Upper lobe of left lung (tissue), 6 donors: ENCODE results near the gene GAMT. TPM values are rescaled to one million over a fixed set of nuclear protein-coding genes. Genes with fewer than 3 reads are reported as not detected.

ENCODE experiments used
- ATAC-seq, 2 donors: fragments of 200-7000 bp; cut with Tn5 transposase; one replicate each; pipeline ENCODE4 v1.9.1; 2022; ENCODE audit warnings: mild to moderate bottlenecking in 2 of 2, moderate library complexity in 2 of 2; ENCODE audit not compliant: low FRiP score in 2 of 2
- DNase-seq, 2 donors: peaks; one replicate each; pipeline ENCODE4 v3.0.0-alpha.2; 2019 to 2020
- H3K27ac ChIP-seq, 4 donors: fragments of 200-600 bp; sonication (generic); one replicate each; pipeline ENCODE4 v1.5.1; 2016 to 2019
- H3K27me3 ChIP-seq, 4 donors: fragments of 200-600 bp; sonication (generic); one replicate each; pipeline ENCODE4 v1.5.1; 2017 to 2019
- H3K36me3 ChIP-seq, 4 donors: fragments of 200-600 bp; sonication (generic); one replicate each; pipeline ENCODE4 v1.5.1; 2016 to 2019
- H3K4me1 ChIP-seq, 4 donors: fragments of 200-600 bp; sonication (generic); one replicate each; pipeline ENCODE4 v1.5.1; 2018 to 2019
- H3K4me3 ChIP-seq, 4 donors: fragments of 200-600 bp; sonication (generic); one replicate each; pipeline ENCODE4 v1.5.1; 2017 to 2019; ENCODE audit warnings: mild to moderate bottlenecking in 2 of 4, moderate library complexity in 1 of 4
- H3K9me3 ChIP-seq, 4 donors: fragments of 200-600 bp; sonication (generic); one replicate each; pipeline ENCODE4 v1.5.1; 2018 to 2019
- EP300 ChIP-seq, 4 donors: sonication (generic); formaldehyde crosslinking; IDR thresholded peaks; one replicate each; pipeline ENCODE4 v1.5.1; 2017; ENCODE audit warnings: antibody characterized with exemption in 4 of 4, control low read depth in 2 of 4
- POLR2A ChIP-seq, 4 donors: fragments of 450-650 bp; IDR thresholded peaks; one replicate each; pipeline ENCODE4 v1.5.1; 2016 to 2017; ENCODE audit warnings: antibody characterized with exemption in 4 of 4, mild to moderate bottlenecking in 2 of 4
- POLR2AphosphoS5 ChIP-seq, 2 donors: sonication (generic); formaldehyde crosslinking; IDR thresholded peaks; one replicate each; pipeline ENCODE4 v1.5.1; 2017; ENCODE audit warnings: antibody characterized with exemption in 2 of 2
- WGBS, 2 donors: methylation state at CpG; one replicate each; pipeline ENCODE4 v1.1.5; 2017 to 2018; 5-methylcytosine and 5-hydroxymethylcytosine counted together
- total RNA-seq, 6 donors: library from RNA; depleted of rRNA in 4 of 6; stranded (reverse); fragments of >200 nt in 4 of 6; gene quantifications; one replicate each; pipeline versions ENCODE4 v1.1.0 to v1.2.1, GENCODE V29; 2016 to 2021
- TF ChIP-seq, protein P1 (sequence below), 6 experiments: fragments of 450-650 bp in 4 of 6; fragments of 200-600 bp in 2 of 6; sonication (generic) in 2 of 6; IDR thresholded peaks; one replicate each; pipeline ENCODE4 v1.5.1; 2016 to 2019; ENCODE audit warnings: antibody characterized with exemption in 6 of 6
- donor health status: DM: no; HTN: no; CAD: no; lungs with moderate emphysema.
- donor health status: DM: no; HTN: yes; CAD: no; lungs with severe emphysema.

The GAMT gene
- total RNA-seq, 6 donors from 2014 or later = 4.0 to 12.1 (median 8.1) TPM

DNA sequence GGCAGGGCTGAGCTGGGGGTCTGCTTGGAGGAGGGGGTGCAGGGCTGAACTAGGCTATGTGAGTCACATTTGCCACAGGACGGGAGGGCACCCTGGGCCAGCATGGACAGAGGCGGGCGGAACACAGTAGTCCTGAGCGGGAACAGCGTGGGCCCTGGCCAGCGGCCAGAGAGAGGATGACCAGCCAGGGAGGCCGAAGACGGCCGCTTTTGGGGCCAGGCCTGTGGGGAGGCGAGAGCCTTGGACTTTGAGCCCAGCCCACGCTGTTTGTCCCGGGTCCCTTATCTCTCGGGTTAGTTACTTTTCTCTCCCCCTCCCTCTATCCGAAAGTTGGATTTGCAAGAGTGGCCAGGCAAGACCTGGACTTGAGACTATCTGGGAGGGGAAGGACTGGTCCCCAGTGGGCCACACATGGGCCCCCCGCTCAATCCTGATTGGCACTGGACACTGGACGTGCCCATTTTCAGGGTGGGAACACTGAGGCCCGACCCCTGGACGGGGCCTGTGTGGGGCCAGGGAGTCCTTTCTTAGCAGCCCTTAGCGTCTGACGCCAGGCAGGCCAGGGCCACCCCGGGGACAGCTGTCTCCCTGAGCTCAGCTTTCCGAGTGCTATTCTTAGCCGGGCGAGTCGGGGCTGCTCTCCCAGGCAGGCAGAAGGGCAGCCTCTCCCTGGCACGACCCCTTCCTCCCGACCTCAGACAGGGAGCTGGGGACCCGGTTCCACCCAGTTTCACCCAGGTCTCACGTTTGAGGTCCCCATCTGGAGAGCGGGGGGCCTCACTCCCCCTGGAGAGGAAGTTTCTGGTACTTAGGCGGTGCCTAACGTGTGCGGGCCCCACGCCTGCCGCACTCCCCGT, 833 bp downstream of the GAMT start:
- WGBS, 2 donors = 51 to 67% methylated on average over 15 to 28 of the region's 36 CpGs
- peaks cover 15 to 43% (median 26%) of the 10 kb centered on the region in 4 donors for H3K4me1 ChIP-seq
- TF ChIP-seq POLR2AphosphoS5 (IDR thresholded peaks at IDR 0.05) (no peak), POLR2A (IDR thresholded peaks at IDR 0.05) (no peak), EP300 (IDR thresholded peaks at IDR 0.05) (no peak)
- TF ChIP-seq, protein P1, sequence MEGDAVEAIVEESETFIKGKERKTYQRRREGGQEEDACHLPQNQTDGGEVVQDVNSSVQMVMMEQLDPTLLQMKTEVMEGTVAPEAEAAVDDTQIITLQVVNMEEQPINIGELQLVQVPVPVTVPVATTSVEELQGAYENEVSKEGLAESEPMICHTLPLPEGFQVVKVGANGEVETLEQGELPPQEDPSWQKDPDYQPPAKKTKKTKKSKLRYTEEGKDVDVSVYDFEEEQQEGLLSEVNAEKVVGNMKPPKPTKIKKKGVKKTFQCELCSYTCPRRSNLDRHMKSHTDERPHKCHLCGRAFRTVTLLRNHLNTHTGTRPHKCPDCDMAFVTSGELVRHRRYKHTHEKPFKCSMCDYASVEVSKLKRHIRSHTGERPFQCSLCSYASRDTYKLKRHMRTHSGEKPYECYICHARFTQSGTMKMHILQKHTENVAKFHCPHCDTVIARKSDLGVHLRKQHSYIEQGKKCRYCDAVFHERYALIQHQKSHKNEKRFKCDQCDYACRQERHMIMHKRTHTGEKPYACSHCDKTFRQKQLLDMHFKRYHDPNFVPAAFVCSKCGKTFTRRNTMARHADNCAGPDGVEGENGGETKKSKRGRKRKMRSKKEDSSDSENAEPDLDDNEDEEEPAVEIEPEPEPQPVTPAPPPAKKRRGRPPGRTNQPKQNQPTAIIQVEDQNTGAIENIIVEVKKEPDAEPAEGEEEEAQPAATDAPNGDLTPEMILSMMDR (IDR thresholded peaks at IDR 0.05) = no peak

DNA sequence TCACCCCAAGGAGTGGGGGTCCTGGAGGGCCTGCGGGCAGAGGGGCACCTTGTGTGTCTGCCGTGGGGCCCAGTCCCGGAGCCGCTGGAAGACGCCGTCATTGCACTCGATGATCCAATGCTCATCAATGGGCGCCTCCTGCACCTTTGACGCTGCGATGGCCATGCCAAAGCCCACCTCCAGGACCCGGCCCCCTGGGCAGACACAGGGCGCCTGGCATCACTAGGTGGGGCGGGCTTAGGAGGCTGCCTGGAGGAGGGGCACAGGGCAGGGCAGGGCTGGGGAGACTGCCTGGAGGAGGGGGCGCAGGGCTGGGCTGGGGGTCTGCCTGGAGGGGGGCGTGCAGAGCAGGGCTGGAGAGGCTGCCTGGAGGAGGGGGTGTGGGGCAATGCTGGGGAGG, 1.6 kb downstream of the GAMT start:
- TF ChIP-seq, protein P1 (IDR thresholded peaks at IDR 0.05) = no peak
- no peak for TF ChIP-seq EP300 (IDR thresholded peaks at IDR 0.05)
- TF ChIP-seq POLR2A (IDR thresholded peaks at IDR 0.05) = no peak
- TF ChIP-seq POLR2AphosphoS5 (IDR thresholded peaks at IDR 0.05) = no peak
- no peak overlapping the region for H3K27ac ChIP-seq
- peak in 1 of 2 donors; percentile 71 for DNase-seq
- ATAC-seq = no peak
- H3K36me3 ChIP-seq = peaks cover 0 to 7% (median 3%) of the 10 kb centered on the region in 4 donors
- H3K9me3 ChIP-seq = no peaks in the 10 kb centered on the region
- peaks cover 15 to 43% (median 26%) of the 10 kb centered on the region in 4 donors for H3K4me1 ChIP-seq
- 98% methylated on average over 12 of the region's 15 CpGs; no CpG with 5 or more reads in 1 of the 2 donors for WGBS, 2 donors
- H3K4me3 ChIP-seq = no peak overlapping the region
- peaks cover 0 to 16% (median 6%) of the 10 kb centered on the region in 4 donors for H3K27me3 ChIP-seq

More for the DNA sequence above, 833 bp downstream of the GAMT start:
- DNase-seq (peak in 1 of 2 donors; percentile 84), ATAC-seq (peak; percentile 5 to 40)
- Histone ChIP-seq H3K4me3 (peak overlapping the region; percentile 54 to 66 (median 61)), H3K27me3 (peaks cover 0 to 16% (median 6%) of the 10 kb centered on the region in 4 donors), H3K36me3 (peaks cover 0 to under 1% (median 0%) of the 10 kb centered on the region in 4 donors), H3K27ac (peak overlapping the region in 1 of 4 donors; percentile 43), H3K9me3 (no peaks in the 10 kb centered on the region)

DNA sequence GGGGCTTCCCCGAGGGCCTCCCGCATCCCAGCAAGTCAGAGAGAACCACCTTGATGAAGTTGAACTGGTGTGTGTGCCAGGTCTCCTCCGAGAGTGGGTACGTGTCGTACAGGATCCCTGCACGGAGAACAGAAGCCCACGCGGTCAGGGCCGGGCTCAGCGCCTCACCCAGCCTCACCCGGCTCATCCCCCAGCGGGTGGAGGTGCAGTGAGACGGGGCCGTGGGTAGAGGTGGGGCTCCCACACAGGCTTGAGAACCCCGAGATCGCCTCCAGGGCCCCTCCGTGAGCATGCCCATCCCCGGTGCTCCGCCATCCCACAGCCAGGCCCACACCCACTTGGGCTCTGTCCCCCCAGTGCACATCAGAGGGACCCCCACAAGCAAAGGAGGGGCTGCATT, 2.3 kb downstream of the GAMT start:
- H3K4me1 ChIP-seq = peaks cover 15 to 43% (median 26%) of the 10 kb centered on the region in 4 donors
- H3K4me3 ChIP-seq = no peak overlapping the region

DNA sequence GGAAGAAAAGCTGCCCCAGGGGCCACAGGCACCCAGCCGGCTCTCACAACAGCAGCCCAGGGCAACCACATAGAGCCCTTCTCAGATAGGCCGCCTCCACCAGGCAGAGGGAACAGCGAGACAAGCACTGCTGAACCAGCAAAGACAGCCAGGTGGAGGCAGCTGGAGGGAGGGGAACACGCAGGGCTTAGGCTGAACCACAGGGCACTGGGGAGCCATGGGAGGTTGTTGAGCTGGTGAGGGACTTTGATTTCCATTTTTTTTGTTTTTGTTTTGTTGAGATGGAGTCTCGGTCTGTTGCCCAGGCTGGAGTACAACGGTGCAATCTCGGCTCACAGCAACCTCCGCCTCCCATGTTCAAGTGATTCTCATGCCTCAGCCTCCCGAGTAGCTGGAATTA, 3.5 kb downstream of the GAMT start:
- H3K4me1 ChIP-seq = peaks cover 15 to 42% (median 26%) of the 10 kb centered on the region in 4 donors
- TF ChIP-seq POLR2AphosphoS5 (IDR thresholded peaks at IDR 0.05) (no peak), POLR2A (IDR thresholded peaks at IDR 0.05) (no peak)
- ATAC-seq = no peak

More for the DNA sequence above, 2.3 kb downstream of the GAMT start:
- H3K36me3 ChIP-seq = peaks cover 0 to 13% (median 7%) of the 10 kb centered on the region in 4 donors
- peaks cover 0 to 16% (median 6%) of the 10 kb centered on the region in 4 donors for H3K27me3 ChIP-seq
- H3K27ac ChIP-seq = no peak overlapping the region
- ATAC-seq (no peak), DNase-seq (peak in 1 of 2 donors; percentile 77)
- WGBS, 2 donors = 88 to 92% methylated on average over 12 to 19 of the region's 19 CpGs
- no peaks in the 10 kb centered on the region for H3K9me3 ChIP-seq
- no peak for TF ChIP-seq EP300 (IDR thresholded peaks at IDR 0.05)
- TF ChIP-seq POLR2AphosphoS5 (IDR thresholded peaks at IDR 0.05) = no peak
- TF ChIP-seq, protein P1 (IDR thresholded peaks at IDR 0.05) = no peak
- no peak for TF ChIP-seq POLR2A (IDR thresholded peaks at IDR 0.05)

More for the DNA sequence above, 3.5 kb downstream of the GAMT start:
- Histone ChIP-seq H3K27ac (no peak overlapping the region), H3K36me3 (peaks cover 0 to 25% (median 19%) of the 10 kb centered on the region in 4 donors), H3K27me3 (peaks cover 0 to 16% (median 6%) of the 10 kb centered on the region in 4 donors), H3K4me3 (no peak overlapping the region), H3K9me3 (no peaks in the 10 kb centered on the region)
- DNase-seq = no peak
- WGBS, 2 donors = 87 to 96% methylated on average over 9 of the region's 9 CpGs
